ENCODE measurements around the gene SELENON. TPM values are rescaled to one million over a fixed set of nuclear protein-coding genes. Genes with fewer than 3 reads are reported as not detected.

SELENON gene
- total RNA-seq, 6 experiments from 2014 or later = 48.1 to 64.5 (median 58.8) TPM

DNA sequence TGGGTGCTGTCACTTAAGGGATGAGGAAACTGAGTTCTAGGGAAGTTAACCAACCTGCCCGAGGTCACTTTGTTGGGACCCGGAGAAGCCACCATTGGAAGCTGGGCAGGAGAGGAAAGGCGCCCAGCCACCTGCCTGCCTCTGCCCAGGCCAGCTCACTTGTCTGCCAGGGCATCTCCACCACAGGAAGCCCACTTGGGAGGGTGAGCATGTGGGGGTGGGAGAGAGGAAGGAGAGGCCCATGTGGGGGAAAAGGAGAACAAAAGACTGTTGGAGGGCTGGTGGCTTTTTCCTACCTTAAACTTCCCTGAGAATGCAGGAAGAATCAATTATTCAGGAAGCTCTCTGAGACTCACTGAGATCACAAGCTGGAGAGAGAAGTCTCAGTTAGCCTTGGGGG lies 43.8 kb upstream of the SELENON start:
- no peak for DNase-seq
- no peak overlapping the region for H3K27ac Mint-ChIP-seq
- no peak overlapping the region for H3K4me3 Mint-ChIP-seq
- H3K27me3 Mint-ChIP-seq (ENCODE audit: insufficient read depth) = peaks cover 61% of the 10 kb centered on the region
- TF ChIP-seq, protein P1, sequence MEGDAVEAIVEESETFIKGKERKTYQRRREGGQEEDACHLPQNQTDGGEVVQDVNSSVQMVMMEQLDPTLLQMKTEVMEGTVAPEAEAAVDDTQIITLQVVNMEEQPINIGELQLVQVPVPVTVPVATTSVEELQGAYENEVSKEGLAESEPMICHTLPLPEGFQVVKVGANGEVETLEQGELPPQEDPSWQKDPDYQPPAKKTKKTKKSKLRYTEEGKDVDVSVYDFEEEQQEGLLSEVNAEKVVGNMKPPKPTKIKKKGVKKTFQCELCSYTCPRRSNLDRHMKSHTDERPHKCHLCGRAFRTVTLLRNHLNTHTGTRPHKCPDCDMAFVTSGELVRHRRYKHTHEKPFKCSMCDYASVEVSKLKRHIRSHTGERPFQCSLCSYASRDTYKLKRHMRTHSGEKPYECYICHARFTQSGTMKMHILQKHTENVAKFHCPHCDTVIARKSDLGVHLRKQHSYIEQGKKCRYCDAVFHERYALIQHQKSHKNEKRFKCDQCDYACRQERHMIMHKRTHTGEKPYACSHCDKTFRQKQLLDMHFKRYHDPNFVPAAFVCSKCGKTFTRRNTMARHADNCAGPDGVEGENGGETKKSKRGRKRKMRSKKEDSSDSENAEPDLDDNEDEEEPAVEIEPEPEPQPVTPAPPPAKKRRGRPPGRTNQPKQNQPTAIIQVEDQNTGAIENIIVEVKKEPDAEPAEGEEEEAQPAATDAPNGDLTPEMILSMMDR (IDR thresholded peaks at IDR 0.05) = no peak
- no peaks in the 10 kb centered on the region for H3K9me3 Mint-ChIP-seq
- H3K36me3 Mint-ChIP-seq (ENCODE audit: low read depth) = no peaks in the 10 kb centered on the region
- no peaks in the 10 kb centered on the region for H3K4me1 Mint-ChIP-seq (ENCODE audit: low read depth)

DNA sequence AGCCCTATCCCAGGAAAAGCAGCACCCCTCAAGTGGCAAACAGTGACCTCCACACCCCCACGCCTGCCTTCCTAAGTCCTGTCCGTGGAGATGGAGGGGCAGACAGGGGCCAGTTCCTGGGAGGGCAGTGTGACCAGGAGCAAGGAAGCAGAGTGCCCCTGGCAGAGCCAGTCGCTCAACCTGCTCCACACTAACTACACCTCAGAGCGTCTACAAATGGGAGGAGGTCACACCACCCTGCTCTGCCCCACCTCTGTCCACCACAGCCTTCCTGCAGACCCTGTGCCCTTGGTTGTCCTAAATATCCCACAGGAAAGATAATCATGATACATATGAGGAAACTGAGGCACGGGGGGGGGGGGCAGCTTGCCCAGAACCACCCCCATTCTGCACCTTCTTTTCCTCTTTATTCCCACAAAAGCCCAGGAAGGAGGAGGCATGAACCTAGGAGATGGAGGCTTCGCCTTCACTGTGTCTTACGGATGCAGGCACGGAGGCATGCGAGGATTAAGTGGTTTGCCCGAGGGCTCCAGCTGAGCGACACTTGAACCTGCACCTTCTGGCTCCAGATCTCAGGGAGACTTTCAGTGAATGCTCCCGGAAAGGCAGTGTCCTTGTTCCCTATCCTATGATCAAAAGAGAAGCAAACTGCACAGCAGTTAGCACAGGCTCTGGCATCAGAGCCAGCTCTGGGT lies 42.7 kb upstream of the SELENON start:
- H3K9me3 Mint-ChIP-seq = no peaks in the 10 kb centered on the region
- no peak overlapping the region for H3K27ac Mint-ChIP-seq
- DNase-seq = no peak
- peaks cover 59% of the 10 kb centered on the region for H3K27me3 Mint-ChIP-seq (ENCODE audit: insufficient read depth)
- no peaks in the 10 kb centered on the region for H3K4me1 Mint-ChIP-seq (ENCODE audit: low read depth)
- no peak overlapping the region for H3K4me3 Mint-ChIP-seq
- H3K36me3 Mint-ChIP-seq (ENCODE audit: low read depth) = no peaks in the 10 kb centered on the region
- TF ChIP-seq, protein P1 (IDR thresholded peaks at IDR 0.05) = no peak

DNA sequence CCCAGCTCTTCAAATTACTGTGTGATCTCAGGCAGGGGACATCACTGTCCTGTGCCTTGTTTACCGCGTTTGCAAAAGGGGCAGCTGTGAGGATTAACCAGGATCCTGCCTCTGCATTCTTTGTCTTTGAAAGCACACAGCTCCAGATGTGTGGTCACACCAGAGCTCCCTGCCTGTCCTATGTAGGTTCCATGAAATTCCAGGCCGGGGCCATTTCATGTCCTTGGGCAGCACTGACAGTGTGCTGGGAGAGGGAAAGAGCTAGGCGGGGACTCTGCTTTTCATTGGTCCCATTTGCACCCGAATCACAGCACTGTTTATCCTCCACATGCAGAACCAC lies 42.2 kb upstream of the SELENON start:
- H3K27ac Mint-ChIP-seq = no peak overlapping the region

DNA sequence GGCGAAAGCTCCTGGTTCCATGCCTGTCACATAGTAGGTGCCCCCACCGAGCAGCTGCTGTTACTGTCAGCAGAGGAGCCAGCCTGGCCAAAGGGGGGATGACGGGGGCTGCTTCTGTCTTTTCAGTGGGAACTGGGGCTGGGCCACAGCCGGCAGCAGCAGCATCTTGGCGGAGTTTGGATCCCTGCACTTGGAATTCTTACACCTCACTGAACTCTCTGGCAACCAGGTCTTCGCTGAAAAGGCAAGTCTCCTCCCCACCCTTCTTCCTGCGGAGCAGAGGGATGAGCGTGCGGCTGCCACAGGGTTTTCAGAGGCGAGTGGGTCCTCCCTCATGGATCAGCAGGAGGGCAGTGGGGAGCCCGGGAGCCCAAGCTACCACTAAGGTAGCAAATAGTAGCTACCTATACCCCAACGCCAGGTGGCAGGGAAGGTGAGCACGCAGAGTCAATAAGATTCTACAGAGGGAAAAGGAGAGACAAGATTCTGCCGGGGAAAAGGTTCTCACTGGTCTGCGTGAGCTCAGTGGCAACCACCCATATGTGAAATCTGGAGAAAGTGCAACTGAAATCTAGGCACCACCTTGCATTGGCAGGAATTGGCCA lies 41.4 kb upstream of the SELENON start:
- H3K36me3 Mint-ChIP-seq (ENCODE audit: low read depth) = no peaks in the 10 kb centered on the region
- H3K9me3 Mint-ChIP-seq = no peaks in the 10 kb centered on the region
- H3K27me3 Mint-ChIP-seq (ENCODE audit: insufficient read depth) = peaks cover 59% of the 10 kb centered on the region
- H3K4me3 Mint-ChIP-seq = no peak overlapping the region
- DNase-seq = no peak
- no peak overlapping the region for H3K27ac Mint-ChIP-seq
- TF ChIP-seq, protein P1 (IDR thresholded peaks at IDR 0.05) = no peak
- no peaks in the 10 kb centered on the region for H3K4me1 Mint-ChIP-seq (ENCODE audit: low read depth)

More for the DNA sequence above, 42.2 kb upstream of the SELENON start:
- peaks cover 59% of the 10 kb centered on the region for H3K27me3 Mint-ChIP-seq (ENCODE audit: insufficient read depth)
- TF ChIP-seq, protein P1 (IDR thresholded peaks at IDR 0.05) = no peak
- no peaks in the 10 kb centered on the region for H3K4me1 Mint-ChIP-seq (ENCODE audit: low read depth)
- H3K4me3 Mint-ChIP-seq = no peak overlapping the region
- no peaks in the 10 kb centered on the region for H3K36me3 Mint-ChIP-seq (ENCODE audit: low read depth)
- H3K9me3 Mint-ChIP-seq = no peaks in the 10 kb centered on the region
- DNase-seq = no peak

DNA sequence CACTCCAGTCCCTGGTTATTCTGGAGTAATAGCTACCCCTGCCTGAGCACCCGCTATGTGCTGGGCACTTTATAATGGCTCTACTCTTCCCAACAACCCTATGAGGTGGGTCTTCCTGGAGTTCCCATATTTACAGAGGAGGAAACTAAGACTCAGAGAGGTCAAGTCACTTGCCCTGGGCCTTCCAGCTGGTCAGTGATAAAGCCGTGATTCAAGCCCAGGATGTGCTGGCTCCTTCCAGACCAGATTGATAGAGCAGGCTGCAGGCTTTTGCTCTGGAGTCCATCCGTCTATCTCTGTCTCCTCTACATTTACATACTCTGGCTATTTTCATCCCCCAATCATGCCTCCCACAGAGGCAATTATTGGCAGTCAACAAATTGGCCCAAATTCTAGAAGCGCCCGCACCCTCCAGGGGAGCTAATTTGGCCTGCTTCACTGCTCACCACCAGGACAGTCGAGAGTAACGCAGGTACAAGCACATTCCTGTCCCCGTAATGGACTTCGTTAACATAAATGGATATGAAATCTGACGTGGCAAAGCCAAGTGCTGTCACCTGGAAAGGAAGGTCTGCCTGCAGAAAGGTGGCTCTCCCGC lies 39.8 kb upstream of the SELENON start:
- DNase-seq = no peak
- no peaks in the 10 kb centered on the region for H3K36me3 Mint-ChIP-seq (ENCODE audit: low read depth)
- H3K4me3 Mint-ChIP-seq = no peak overlapping the region
- H3K9me3 Mint-ChIP-seq = no peaks in the 10 kb centered on the region
- TF ChIP-seq, protein P1 (IDR thresholded peaks at IDR 0.05) = no peak
- H3K4me1 Mint-ChIP-seq (ENCODE audit: low read depth) = no peaks in the 10 kb centered on the region
- no peak overlapping the region for H3K27ac Mint-ChIP-seq
- peaks cover 47% of the 10 kb centered on the region for H3K27me3 Mint-ChIP-seq (ENCODE audit: insufficient read depth)

Measured in HFFc6 (cell line).